ENCODE measurements around the gene BZW2.
"Not testable (repeated sequence)": the region's sequence is repeated elsewhere in the genome, so short reads cannot be mapped to it uniquely, and the experiment has no call there.

Gene BZW2

GRCh38 chr7:16656141-16656540 is 10.2 kb downstream of the BZW2 start:
- peaks cover 6% of the 10 kb centered on the region for H3K4me1 ChIP-seq
- no peak overlapping the region for H3K27ac ChIP-seq
- no peak overlapping the region for H3K9ac ChIP-seq

GRCh38 chr7:16657656-16658279 is 11.8 kb downstream of the BZW2 start:
- TF ChIP-seq CTCF (IDR thresholded peaks at IDR 0.05) = no peak
- Histone ChIP-seq H3K9me3 (ENCODE audit: control insufficient read depth, low read length) (no peaks in the 10 kb centered on the region), H2AFZ (no peak overlapping the region), H3K4me3 (ENCODE audit: low read depth, low read length) (no peak overlapping the region), H3K36me3 (ENCODE audit: control insufficient read depth, insufficient read depth, low read length) (no peaks in the 10 kb centered on the region), H3K4me1 (peaks cover 6% of the 10 kb centered on the region), H3K27me3 (ENCODE audit: control insufficient read depth, insufficient read depth, low read length) (no peaks in the 10 kb centered on the region), H3K27ac (no peak overlapping the region), H3K4me2 (ENCODE audit: low read length) (no peak overlapping the region), H3K79me2 (no peaks in the 10 kb centered on the region), H3K9ac (no peak overlapping the region)

More at GRCh38 chr7:16656141-16656540, 10.2 kb downstream of the BZW2 start:
- H3K27me3 ChIP-seq (ENCODE audit: control insufficient read depth, insufficient read depth, low read length) = no peaks in the 10 kb centered on the region
- no peak for TF ChIP-seq CTCF (IDR thresholded peaks at IDR 0.05)
- H3K79me2 ChIP-seq = peaks cover 5% of the 10 kb centered on the region
- no peak overlapping the region for H2AFZ ChIP-seq
- no peak overlapping the region for H3K4me2 ChIP-seq (ENCODE audit: low read length)
- H3K4me3 ChIP-seq (ENCODE audit: low read depth, low read length) = no peak overlapping the region
- no peaks in the 10 kb centered on the region for H3K36me3 ChIP-seq (ENCODE audit: control insufficient read depth, insufficient read depth, low read length)
- no peaks in the 10 kb centered on the region for H3K9me3 ChIP-seq (ENCODE audit: control insufficient read depth, low read length)

- H3K27ac ChIP-seq; H3K9ac ChIP-seq; H2AFZ ChIP-seq; H3K36me3 ChIP-seq (ENCODE audit: control insufficient read depth, insufficient read depth, low read length); H3K79me2 ChIP-seq; H3K9me3 ChIP-seq (ENCODE audit: control insufficient read depth, low read length); H3K4me3 ChIP-seq (ENCODE audit: low read depth, low read length); H3K27me3 ChIP-seq (ENCODE audit: control insufficient read depth, insufficient read depth, low read length); H3K4me1 ChIP-seq; H3K4me2 ChIP-seq (ENCODE audit: low read length): not testable (repeated sequence)
Measured at GRCh38 chr7:16659854-16660497, 14.0 kb downstream of the BZW2 start.

GRCh38 chr7:16660702-16661464 is 14.9 kb downstream of the BZW2 start:
- Histone ChIP-seq H3K4me3 (ENCODE audit: low read depth, low read length) (no peak overlapping the region), H3K27ac (no peak overlapping the region), H3K9ac (no peak overlapping the region)

More at GRCh38 chr7:16660702-16661464, 14.9 kb downstream of the BZW2 start:
- no peaks in the 10 kb centered on the region for H3K4me1 ChIP-seq
- no peaks in the 10 kb centered on the region for H3K79me2 ChIP-seq
- no peaks in the 10 kb centered on the region for H3K9me3 ChIP-seq (ENCODE audit: control insufficient read depth, low read length)
- no peaks in the 10 kb centered on the region for H3K27me3 ChIP-seq (ENCODE audit: control insufficient read depth, insufficient read depth, low read length)
- H3K4me2 ChIP-seq (ENCODE audit: low read length) = no peak overlapping the region
- no peaks in the 10 kb centered on the region for H3K36me3 ChIP-seq (ENCODE audit: control insufficient read depth, insufficient read depth, low read length)
- H2AFZ ChIP-seq = no peak overlapping the region
- no peak for TF ChIP-seq CTCF (IDR thresholded peaks at IDR 0.05)

Measured in parathyroid adenoma (tissue), 2 donors.